ENCODE results near the gene FAM210B.

DNA sequence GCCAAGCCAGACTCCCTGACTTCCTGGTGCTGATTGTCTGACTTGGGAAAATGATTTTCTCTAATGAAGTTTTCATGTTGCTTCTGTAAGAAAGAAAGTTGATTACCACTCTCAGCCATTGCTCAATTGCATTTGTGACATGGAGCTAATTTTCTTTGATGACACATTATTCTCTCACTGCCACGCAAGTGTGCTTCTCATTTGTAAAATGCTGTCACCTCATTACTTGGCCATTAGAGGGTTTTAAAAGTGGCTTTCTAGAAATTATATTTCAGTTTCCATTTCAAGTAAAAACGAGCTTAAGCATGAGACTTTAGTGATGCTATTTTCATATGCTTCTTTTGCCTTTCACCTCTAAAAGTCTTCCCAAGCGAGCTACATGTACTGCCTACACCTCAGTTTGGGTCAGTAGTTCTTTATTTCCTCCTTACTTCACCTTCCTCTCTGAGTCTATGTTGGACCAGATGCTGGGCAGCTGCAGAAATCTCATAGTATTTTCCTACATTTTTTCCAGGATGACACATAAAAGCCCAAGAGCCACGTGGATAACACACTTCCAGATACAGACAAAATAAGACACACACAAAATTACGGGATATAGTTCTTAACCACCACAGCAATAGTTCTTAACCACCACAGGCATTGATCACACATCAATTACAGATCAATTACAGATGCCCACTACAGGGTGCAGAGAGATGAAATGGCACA, 6.3 kb upstream of the FAM210B start:
- TF ChIP-seq, protein P1, sequence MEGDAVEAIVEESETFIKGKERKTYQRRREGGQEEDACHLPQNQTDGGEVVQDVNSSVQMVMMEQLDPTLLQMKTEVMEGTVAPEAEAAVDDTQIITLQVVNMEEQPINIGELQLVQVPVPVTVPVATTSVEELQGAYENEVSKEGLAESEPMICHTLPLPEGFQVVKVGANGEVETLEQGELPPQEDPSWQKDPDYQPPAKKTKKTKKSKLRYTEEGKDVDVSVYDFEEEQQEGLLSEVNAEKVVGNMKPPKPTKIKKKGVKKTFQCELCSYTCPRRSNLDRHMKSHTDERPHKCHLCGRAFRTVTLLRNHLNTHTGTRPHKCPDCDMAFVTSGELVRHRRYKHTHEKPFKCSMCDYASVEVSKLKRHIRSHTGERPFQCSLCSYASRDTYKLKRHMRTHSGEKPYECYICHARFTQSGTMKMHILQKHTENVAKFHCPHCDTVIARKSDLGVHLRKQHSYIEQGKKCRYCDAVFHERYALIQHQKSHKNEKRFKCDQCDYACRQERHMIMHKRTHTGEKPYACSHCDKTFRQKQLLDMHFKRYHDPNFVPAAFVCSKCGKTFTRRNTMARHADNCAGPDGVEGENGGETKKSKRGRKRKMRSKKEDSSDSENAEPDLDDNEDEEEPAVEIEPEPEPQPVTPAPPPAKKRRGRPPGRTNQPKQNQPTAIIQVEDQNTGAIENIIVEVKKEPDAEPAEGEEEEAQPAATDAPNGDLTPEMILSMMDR (IDR thresholded peaks at IDR 0.05; ENCODE audit: insufficient read depth, low read length, poor library complexity, severe bottlenecking), result no peak
- no peak for TF ChIP-seq EZH2phosphoT487 (conservative IDR thresholded peaks at IDR 0.05; ENCODE audit: low read length)
